CD14-positive monocyte (primary cell): ENCODE data around the gene SIPA1L3. TPM values are rescaled to one million over a fixed set of nuclear protein-coding genes. Genes with fewer than 3 reads are reported as not detected.

ENCODE experiments used
- DNase-seq, 3 donors: peaks; one replicate each; pipeline ENCODE4 v3.0.0-alpha.2; 2011 to 2022
- H2AFZ ChIP-seq: 2 replicates; pipeline ENCODE4 v1.6.0; 2012; ENCODE audit warnings: mild to moderate bottlenecking, low read depth, low read length, inconsistent platforms; ENCODE audit not compliant: insufficient read depth, poor library complexity, severe bottlenecking
- H3K27ac ChIP-seq, 2 donors: 1 replicate in 1 of 2; 2 replicates in 1 of 2; pipeline ENCODE4 v1.5.1; 2012 to 2013; ENCODE audit warnings: low read length in 2 of 2, control low read depth in 1 of 2, inconsistent platforms in 1 of 2, low read depth in 1 of 2, mild to moderate bottlenecking in 1 of 2
- H3K27me3 ChIP-seq, 2 donors: one replicate each; pipeline versions ENCODE4 v1.6.0 to v1.6.1; 2011 to 2013; ENCODE audit warnings: low read length in 2 of 2; ENCODE audit not compliant: control insufficient read depth in 2 of 2, insufficient read depth in 2 of 2
- H3K36me3 ChIP-seq, 2 donors: replicated peaks in 1 of 2; 1 replicate in 1 of 2; 2 replicates in 1 of 2; pipeline versions ENCODE4 v1.5.1 to v1.6.1; 2012 to 2013; ENCODE audit warnings: low read length in 2 of 2, control low read depth in 1 of 2, inconsistent platforms in 1 of 2, mild to moderate bottlenecking in 1 of 2; ENCODE audit not compliant: insufficient read depth in 2 of 2, control insufficient read depth in 1 of 2
- H3K4me1 ChIP-seq, 2 donors: 1 replicate in 1 of 2; 2 replicates in 1 of 2; pipeline versions ENCODE4 v1.5.1 to v1.6.1; 2012 to 2013; ENCODE audit warnings: low read length in 2 of 2, control low read depth in 1 of 2, inconsistent platforms in 1 of 2, mild to moderate bottlenecking in 1 of 2, moderate library complexity in 1 of 2; ENCODE audit not compliant: insufficient read depth in 2 of 2, control insufficient read depth in 1 of 2
- H3K4me2 ChIP-seq: replicated peaks from 2 replicates; pipeline ENCODE3; 2012; ENCODE audit warnings: low read length, moderate library complexity, mild to moderate bottlenecking; ENCODE audit not compliant: poor library complexity, severe bottlenecking; ENCODE audit errors: extremely low read depth
- H3K4me3 ChIP-seq, 3 experiments: fragments of 200-600 bp in 1 of 3; sonication (generic) in 1 of 3; replicated peaks in 1 of 3; 1 replicate in 2 of 3; 2 replicates in 1 of 3; pipeline ENCODE4 v1.5.1; 2011 to 2013; ENCODE audit warnings: low read length in 3 of 3, mild to moderate bottlenecking in 3 of 3, control low read depth in 2 of 3, low read depth in 2 of 3, inconsistent platforms in 1 of 3, moderate library complexity in 1 of 3
- H3K79me2 ChIP-seq: 2 replicates; pipeline ENCODE4 v1.6.0; 2012; ENCODE audit warnings: mild to moderate bottlenecking, control low read depth, inconsistent platforms, low read length, moderate library complexity; ENCODE audit not compliant: insufficient read depth
- H3K9ac ChIP-seq: 2 replicates; pipeline ENCODE4 v1.6.0; 2017; ENCODE audit warnings: low read length, mild to moderate bottlenecking; ENCODE audit not compliant: insufficient read depth, poor library complexity, severe bottlenecking
- H3K9me3 ChIP-seq, 2 donors: replicated peaks in 1 of 2; 1 replicate in 1 of 2; 2 replicates in 1 of 2; pipeline versions ENCODE4 v1.5.1 to v1.6.1; 2012 to 2013; ENCODE audit warnings: low read length in 2 of 2, control low read depth in 1 of 2; ENCODE audit not compliant: control insufficient read depth in 1 of 2, insufficient read depth in 1 of 2
- H4K20me1 ChIP-seq: 2 replicates; pipeline ENCODE4 v1.6.0; 2012; ENCODE audit warnings: mild to moderate bottlenecking, low read length, control low read depth, moderate library complexity; ENCODE audit not compliant: insufficient read depth
- H3K27ac Mint-ChIP-seq, 7 donors: one replicate each; pipeline ENCODE4 v1.8.0; 2020; ENCODE audit warnings: mild to moderate bottlenecking in 7 of 7, mixed read lengths in 7 of 7, moderate library complexity in 6 of 7, inconsistent platforms in 2 of 7
- H3K27me3 Mint-ChIP-seq, 3 donors: one replicate each; pipeline ENCODE4 v1.8.0; 2021 to 2022; ENCODE audit warnings: low read depth in 3 of 3, mild to moderate bottlenecking in 3 of 3, mixed read lengths in 3 of 3, moderate library complexity in 3 of 3, inconsistent platforms in 1 of 3
- H3K36me3 Mint-ChIP-seq, 2 donors: one replicate each; pipeline ENCODE4 v1.8.0; 2020; ENCODE audit warnings: mixed read lengths in 2 of 2, inconsistent platforms in 1 of 2, mild to moderate bottlenecking in 1 of 2
- H3K4me1 Mint-ChIP-seq: one replicate; pipeline ENCODE4 v1.8.0; 2020; ENCODE audit warnings: mild to moderate bottlenecking, mixed read lengths
- H3K4me3 Mint-ChIP-seq, 2 donors: one replicate each; pipeline ENCODE4 v1.8.0; 2020; ENCODE audit warnings: mild to moderate bottlenecking in 2 of 2, mixed read lengths in 2 of 2, moderate library complexity in 1 of 2
- H3K9me3 Mint-ChIP-seq, 7 donors: one replicate each; pipeline ENCODE4 v1.8.0; 2020 to 2022; ENCODE audit warnings: mixed read lengths in 7 of 7, mild to moderate bottlenecking in 6 of 7, moderate library complexity in 6 of 7, inconsistent platforms in 2 of 7
- CTCF ChIP-seq: fragments of 200-600 bp; IDR thresholded peaks from one replicate; pipeline ENCODE4 v1.8.0; 2022; ENCODE audit warnings: antibody characterized with exemption, mild to moderate bottlenecking
- WGBS: methylation state at CpG from one replicate; pipeline ENCODE4 v1.1.5; 2013; ENCODE audit warnings: missing lambda C conversion rate; ENCODE audit not compliant: insufficient coverage; 5-methylcytosine and 5-hydroxymethylcytosine counted together
- intact Hi-C, 2 donors: fragments of 100-400 bp; cut with micrococcal nuclease; formaldehyde crosslinking; loops; one replicate each; pipeline versions ENCODE4 v1.15.0 to v1.15.1; 2023
- polyA plus RNA-seq, 3 donors: library from polyadenylated mRNA; depleted of rRNA in 1 of 3; unstranded in 2 of 3; stranded (reverse) in 1 of 3; fragments of 300-500 nt in 2 of 3; fragments of >200 nt in 1 of 3; fragmentation: Illumina TruSeq in 2 of 3; gene quantifications; 1 replicate in 2 of 3; 2 replicates in 1 of 3; pipeline ENCODE4 v1.2.3, GENCODE V29; 2012 to 2021

The SIPA1L3 gene
- polyA plus RNA-seq, 3 donors: 0.55 to 4.5 (median 0.99) TPM

GRCh38 chr19:38180071-38180470 lies 273.1 kb downstream of the SIPA1L3 start:
- H3K4me1 ChIP-seq: no peaks in the 10 kb centered on the region
- DNase-seq: no peak
- intact Hi-C loops: no loop called here
- peaks cover 0 to 20% of the 10 kb centered on the region in 2 donors for H3K36me3 ChIP-seq
- H4K20me1 ChIP-seq: no peaks in the 10 kb centered on the region
- H3K27ac ChIP-seq: no peak overlapping the region
- no peak overlapping the region for H3K9ac ChIP-seq
- H3K27ac Mint-ChIP-seq: no peak overlapping the region
- WGBS: no CpG with 5 or more reads among the region's 3 CpGs
- no peak overlapping the region for H2AFZ ChIP-seq
- no peaks in the 10 kb centered on the region for H3K79me2 ChIP-seq
- H3K4me1 Mint-ChIP-seq: no peaks in the 10 kb centered on the region
- no peak for TF ChIP-seq CTCF
- peaks cover 7 to 12% of the 10 kb centered on the region in 2 donors for H3K9me3 ChIP-seq
- no peak overlapping the region for H3K4me2 ChIP-seq
- H3K4me3 ChIP-seq: no peak overlapping the region
- H3K9me3 Mint-ChIP-seq: peaks cover 4 to 23% (median 17%) of the 10 kb centered on the region in 7 donors
- peaks cover 32 to 44% of the 10 kb centered on the region in 2 donors for H3K36me3 Mint-ChIP-seq
- no peak overlapping the region for H3K4me3 Mint-ChIP-seq
- H3K27me3 ChIP-seq: no peaks in the 10 kb centered on the region
- H3K27me3 Mint-ChIP-seq: peaks cover 0 to 3% (median 2%) of the 10 kb centered on the region in 3 donors

- Mint-ChIP-seq H3K27ac (no peak overlapping the region), H3K4me3 (no peak overlapping the region), H3K4me1 (no peaks in the 10 kb centered on the region), H3K27me3 (peaks cover 0 to 3% (median 0%) of the 10 kb centered on the region in 3 donors), H3K36me3 (peaks cover 34 to 53% of the 10 kb centered on the region in 2 donors), H3K9me3 (peaks cover 4 to 24% (median 17%) of the 10 kb centered on the region in 7 donors)
- no peaks in the 10 kb centered on the region for H3K27me3 ChIP-seq
- H3K4me3 ChIP-seq: no peak overlapping the region
- no peak overlapping the region for H3K27ac ChIP-seq
- peaks cover 7 to 12% of the 10 kb centered on the region in 2 donors for H3K9me3 ChIP-seq
- H3K4me1 ChIP-seq: no peaks in the 10 kb centered on the region
- no peak overlapping the region for H3K9ac ChIP-seq
- DNase-seq: no peak
- no peaks in the 10 kb centered on the region for H3K79me2 ChIP-seq
- no peak for TF ChIP-seq CTCF
- H2AFZ ChIP-seq: no peak overlapping the region
- intact Hi-C loops: no loop called here
- no peak overlapping the region for H3K4me2 ChIP-seq
- no peaks in the 10 kb centered on the region for H4K20me1 ChIP-seq
- H3K36me3 ChIP-seq: peaks cover 0 to 22% of the 10 kb centered on the region in 2 donors
- WGBS: over 99% methylated on average over 21 of the region's 21 CpGs
Observed at GRCh38 chr19:38182536-38183210, 275.7 kb downstream of the SIPA1L3 start.
